ENCODE results near the gene SDS. TPM values are rescaled to one million over a fixed set of nuclear protein-coding genes. Genes with fewer than 3 reads are reported as not detected.

Gene SDS
- total and polyA plus RNA-seq, 2 donors from 2014 or later = 1.0 TPM; not detected in 1

DNA sequence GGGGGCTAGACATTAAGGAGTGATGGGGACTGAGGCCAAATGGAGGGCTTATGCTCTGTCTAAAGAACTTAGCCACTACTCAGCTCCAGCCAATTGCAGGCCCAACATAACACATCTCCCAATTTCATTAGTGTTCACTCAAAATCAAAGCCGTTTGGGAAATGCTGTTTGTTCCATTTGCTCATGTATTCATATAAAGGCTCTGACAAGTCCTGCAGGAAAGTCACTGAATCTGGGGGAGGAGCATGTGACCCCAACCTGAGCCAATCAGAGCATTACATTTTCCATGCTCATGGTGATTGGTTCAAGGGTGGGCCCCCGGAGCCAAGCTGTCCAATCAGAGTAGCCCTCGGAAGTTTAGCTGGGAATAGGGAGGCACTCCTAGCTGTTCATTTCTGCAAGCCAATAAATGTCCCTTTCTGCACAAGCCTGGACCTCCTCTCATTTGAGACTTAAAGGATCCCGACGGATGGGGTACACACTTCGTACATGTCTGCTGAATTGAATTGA lies 39.4 kb upstream of the SDS start:
- intact Hi-C loops (cut with DNase I) = no loop called here
- peak in 1 of 5 donors; percentile 7 for DNase-seq
- Histone ChIP-seq H3K9me3 (ENCODE audit: control insufficient read depth in 2 of 3, insufficient read depth in 1 of 3, low read length in 3 of 3) (no peaks in the 10 kb centered on the region), H3K27me3 (ENCODE audit: control insufficient read depth, insufficient read depth, low read length) (no peaks in the 10 kb centered on the region), H3K4me1 (ENCODE audit: control insufficient read depth in 2 of 3, insufficient read depth in 2 of 3, low read depth in 1 of 3, low read length in 3 of 3) (no peaks in the 10 kb centered on the region), H3K4me3 (ENCODE audit: low read length in 3 of 3) (no peak overlapping the region), H3K36me3 (ENCODE audit: control insufficient read depth in 2 of 3, insufficient read depth in 3 of 3, low read length in 3 of 3) (no peaks in the 10 kb centered on the region), H3K27ac (ENCODE audit: low read depth in 2 of 2, low read length in 2 of 2) (no peak overlapping the region), H3K9ac (ENCODE audit: low read length in 3 of 3) (no peak overlapping the region)
- TF ChIP-seq, protein P1, sequence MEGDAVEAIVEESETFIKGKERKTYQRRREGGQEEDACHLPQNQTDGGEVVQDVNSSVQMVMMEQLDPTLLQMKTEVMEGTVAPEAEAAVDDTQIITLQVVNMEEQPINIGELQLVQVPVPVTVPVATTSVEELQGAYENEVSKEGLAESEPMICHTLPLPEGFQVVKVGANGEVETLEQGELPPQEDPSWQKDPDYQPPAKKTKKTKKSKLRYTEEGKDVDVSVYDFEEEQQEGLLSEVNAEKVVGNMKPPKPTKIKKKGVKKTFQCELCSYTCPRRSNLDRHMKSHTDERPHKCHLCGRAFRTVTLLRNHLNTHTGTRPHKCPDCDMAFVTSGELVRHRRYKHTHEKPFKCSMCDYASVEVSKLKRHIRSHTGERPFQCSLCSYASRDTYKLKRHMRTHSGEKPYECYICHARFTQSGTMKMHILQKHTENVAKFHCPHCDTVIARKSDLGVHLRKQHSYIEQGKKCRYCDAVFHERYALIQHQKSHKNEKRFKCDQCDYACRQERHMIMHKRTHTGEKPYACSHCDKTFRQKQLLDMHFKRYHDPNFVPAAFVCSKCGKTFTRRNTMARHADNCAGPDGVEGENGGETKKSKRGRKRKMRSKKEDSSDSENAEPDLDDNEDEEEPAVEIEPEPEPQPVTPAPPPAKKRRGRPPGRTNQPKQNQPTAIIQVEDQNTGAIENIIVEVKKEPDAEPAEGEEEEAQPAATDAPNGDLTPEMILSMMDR (IDR thresholded peaks at IDR 0.05; ENCODE audit: borderline replicate concordance, extremely low read depth, insufficient read depth) = no peak
- no peak for FAIRE-seq

DNA sequence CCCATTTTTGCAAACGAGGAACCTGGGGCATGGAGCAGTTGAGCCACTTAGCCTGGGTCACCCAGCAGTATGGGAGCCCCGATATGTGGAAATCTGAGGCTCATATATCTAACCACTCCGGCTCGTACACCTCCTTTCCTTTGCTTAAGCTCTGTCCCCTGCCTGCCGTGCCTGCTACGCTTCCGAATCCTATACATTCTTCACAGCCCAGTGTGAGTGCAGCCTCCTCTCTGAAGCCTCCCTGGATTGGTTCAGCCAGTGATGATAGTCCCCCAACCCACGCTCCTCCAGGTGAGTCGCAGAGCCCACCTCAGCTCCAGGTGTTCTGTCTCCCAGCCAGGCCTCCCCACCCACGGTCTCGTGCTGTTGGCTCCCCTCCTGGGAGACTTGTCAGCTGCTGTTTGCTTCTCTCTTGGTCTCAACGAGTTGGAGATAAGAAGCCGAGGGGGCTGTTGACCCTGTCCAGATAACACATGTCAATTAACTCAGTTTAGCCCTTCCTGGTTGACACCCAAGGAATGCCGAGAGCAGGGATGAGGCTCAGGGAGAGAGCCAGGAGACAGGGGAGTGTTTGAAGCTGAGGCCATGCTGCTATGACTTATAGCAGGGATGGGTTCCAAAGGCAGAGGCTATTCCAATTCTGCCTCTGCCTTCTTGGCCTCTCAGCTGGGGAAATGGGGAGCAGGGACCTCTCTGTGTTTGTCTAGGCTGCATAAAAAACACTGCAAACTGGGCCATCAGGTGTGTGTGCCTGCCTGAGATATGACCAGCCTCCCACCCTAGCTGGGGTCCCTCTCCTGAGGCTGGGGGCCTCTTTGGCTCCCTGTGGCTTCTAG lies 37.5 kb upstream of the SDS start:
- DNase-seq (no peak), FAIRE-seq (no peak)
- no peaks in the 10 kb centered on the region for H3K9me3 ChIP-seq (ENCODE audit: control insufficient read depth in 2 of 3, insufficient read depth in 1 of 3, low read length in 3 of 3)
- TF ChIP-seq, protein P1 (IDR thresholded peaks at IDR 0.05; ENCODE audit: borderline replicate concordance, extremely low read depth, insufficient read depth) = no peak
- no peaks in the 10 kb centered on the region for H3K4me1 ChIP-seq (ENCODE audit: control insufficient read depth in 2 of 3, insufficient read depth in 2 of 3, low read depth in 1 of 3, low read length in 3 of 3)
- H3K27ac ChIP-seq (ENCODE audit: low read depth in 2 of 2, low read length in 2 of 2) = no peak overlapping the region
- H3K27me3 ChIP-seq (ENCODE audit: control insufficient read depth, insufficient read depth, low read length) = no peaks in the 10 kb centered on the region
- peaks cover 0 to 2% (median 0%) of the 10 kb centered on the region in 3 donors for H3K36me3 ChIP-seq (ENCODE audit: control insufficient read depth in 2 of 3, insufficient read depth in 3 of 3, low read length in 3 of 3)
- intact Hi-C loops (cut with DNase I) = no loop called here
- no peak overlapping the region for H3K4me3 ChIP-seq (ENCODE audit: low read length in 3 of 3)
- H3K9ac ChIP-seq (ENCODE audit: low read length in 3 of 3) = no peak overlapping the region

- no peaks in the 10 kb centered on the region for H3K9me3 ChIP-seq (ENCODE audit: control insufficient read depth in 2 of 3, insufficient read depth in 1 of 3, low read length in 3 of 3)
- no peaks in the 10 kb centered on the region for H3K4me1 ChIP-seq (ENCODE audit: control insufficient read depth in 2 of 3, insufficient read depth in 2 of 3, low read depth in 1 of 3, low read length in 3 of 3)
- H3K27me3 ChIP-seq (ENCODE audit: control insufficient read depth, insufficient read depth, low read length) = no peaks in the 10 kb centered on the region
- peaks cover 0 to 2% (median 0%) of the 10 kb centered on the region in 3 donors for H3K36me3 ChIP-seq (ENCODE audit: control insufficient read depth in 2 of 3, insufficient read depth in 3 of 3, low read length in 3 of 3)
- no peak overlapping the region for H3K27ac ChIP-seq (ENCODE audit: low read depth in 2 of 2, low read length in 2 of 2)
- TF ChIP-seq, protein P1 (IDR thresholded peaks at IDR 0.05; ENCODE audit: borderline replicate concordance, extremely low read depth, insufficient read depth) = no peak
- FAIRE-seq = no peak
- no peak overlapping the region for H3K9ac ChIP-seq (ENCODE audit: low read length in 3 of 3)
- H3K4me3 ChIP-seq (ENCODE audit: low read length in 3 of 3) = no peak overlapping the region
- intact Hi-C loops (cut with DNase I) = no loop called here
- DNase-seq = no peak
These were observed 36.6 kb upstream of the SDS start for GRCh38 chr12:113440336-113440735.

All from kidney (tissue), 14 donors.